Neural cell (in vitro differentiated cells): ENCODE measurements around the gene MGAT4A. TPM values are rescaled to one million over a fixed set of nuclear protein-coding genes. Genes with fewer than 3 reads are reported as not detected.

ENCODE experiments used
- H2AFZ ChIP-seq: fragments of 200-600, 300-800 bp; sonication (generic), shearing (Covaris generic); 2 replicates; pipeline ENCODE4 v1.6.0; 2014; ENCODE audit warnings: low read depth, mild to moderate bottlenecking, antibody characterized with exemption, low read length, moderate library complexity
- H3F3A ChIP-seq: fragments of 200-600 bp; shearing (Covaris generic); 2 replicates; pipeline ENCODE4 v1.6.1; 2016; ENCODE audit warnings: mild to moderate bottlenecking, moderate library complexity, mixed read lengths, antibody characterized with exemption, low read length; ENCODE audit not compliant: insufficient read depth, poor library complexity, severe bottlenecking
- H3K27ac ChIP-seq: fragments of 200-600, 300-800 bp; sonication (generic), shearing (Covaris generic); 2 replicates; pipeline ENCODE4 v1.5.1; 2014; ENCODE audit warnings: mild to moderate bottlenecking, low read length, moderate library complexity
- H3K27me3 ChIP-seq: fragments of 300-800, 200-600 bp; sonication (generic), shearing (Covaris generic); 2 replicates; pipeline ENCODE4 v1.6.0; 2014; ENCODE audit warnings: mild to moderate bottlenecking, low read depth, low read length, moderate library complexity; ENCODE audit not compliant: insufficient read depth
- H3K36me3 ChIP-seq: fragments of 300-800, 200-600 bp; sonication (generic), shearing (Covaris generic); 2 replicates; pipeline ENCODE4 v1.5.1; 2014; ENCODE audit warnings: mild to moderate bottlenecking, antibody characterized with exemption, low read length, moderate library complexity; ENCODE audit not compliant: insufficient read depth
- H3K4me2 ChIP-seq: fragments of 300-800, 200-600 bp; sonication (generic), shearing (Covaris generic); 2 replicates; pipeline ENCODE4 v1.6.0; 2014; ENCODE audit warnings: mild to moderate bottlenecking, low read length
- H3K4me3 ChIP-seq: fragments of 300-800, 200-600 bp; sonication (generic), shearing (Covaris generic); 2 replicates; pipeline ENCODE4 v1.5.1; 2014; ENCODE audit warnings: mild to moderate bottlenecking, low read length, moderate library complexity
- H3K79me2 ChIP-seq: fragments of 200-600 bp; shearing (Covaris generic); replicated peaks from 2 replicates; pipeline ENCODE4 v1.6.0; 2014; ENCODE audit warnings: mild to moderate bottlenecking, low read length, moderate library complexity; ENCODE audit not compliant: insufficient read depth
- H3K9ac ChIP-seq: fragments of 300-800, 200-600 bp; sonication (generic), shearing (Covaris generic); 2 replicates; pipeline ENCODE4 v1.6.1; 2016; ENCODE audit warnings: mild to moderate bottlenecking, low read length, mixed read lengths
- H3K9me2 ChIP-seq: fragments of 200-600 bp; shearing (Covaris generic); 2 replicates; pipeline ENCODE4 v1.6.1; 2016; ENCODE audit warnings: mild to moderate bottlenecking, low read length, mixed read lengths; ENCODE audit not compliant: insufficient read depth
- H3K9me3 ChIP-seq: fragments of 200-600, 300-800 bp; sonication (generic), shearing (Covaris generic); 2 replicates; pipeline ENCODE4 v1.6.1; 2016; ENCODE audit warnings: mild to moderate bottlenecking, mixed run types, low read length, moderate library complexity, mixed read lengths
- H4K20me1 ChIP-seq: fragments of 200-600 bp; shearing (Covaris generic); 2 replicates; pipeline ENCODE4 v1.6.1; 2016; ENCODE audit warnings: mild to moderate bottlenecking, mixed run types; ENCODE audit not compliant: insufficient read depth
- EP300 ChIP-seq: fragments of 450-650 bp; conservative IDR thresholded peaks from 2 replicates; pipeline ENCODE4 v1.6.1; 2014; ENCODE audit warnings: antibody characterized with exemption, mild to moderate bottlenecking, moderate library complexity; ENCODE audit not compliant: poor library complexity, severe bottlenecking
- EZH2 ChIP-seq: fragments of 200-600, 300-800 bp; shearing (Covaris generic), sonication (generic); IDR thresholded peaks from 2 replicates; pipeline ENCODE4 v1.6.1; 2014; ENCODE audit warnings: antibody characterized with exemption, low read length, borderline replicate concordance, mild to moderate bottlenecking; ENCODE audit not compliant: insufficient read depth, poor library complexity, severe bottlenecking
- MXI1 ChIP-seq: fragments of 450-650 bp; conservative IDR thresholded peaks from 2 replicates; pipeline ENCODE4 v1.6.1; 2014; ENCODE audit warnings: antibody characterized with exemption, mild to moderate bottlenecking; ENCODE audit not compliant: poor library complexity, severe bottlenecking
- POLR2AphosphoS5 ChIP-seq: IDR thresholded peaks from 2 replicates; pipeline ENCODE4 v1.6.1; 2012
- RAD21 ChIP-seq: fragments of 450-650 bp; conservative IDR thresholded peaks from 2 replicates; pipeline ENCODE4 v1.6.1; 2014; ENCODE audit warnings: antibody characterized with exemption, mild to moderate bottlenecking, moderate library complexity
- REST ChIP-seq: IDR thresholded peaks from 2 replicates; pipeline ENCODE4 v1.6.1; 2012; ENCODE audit warnings: borderline replicate concordance
- SMC3 ChIP-seq: fragments of 450-650 bp; conservative IDR thresholded peaks from 2 replicates; pipeline ENCODE4 v1.6.1; 2014; ENCODE audit warnings: antibody characterized with exemption, mild to moderate bottlenecking, moderate library complexity; ENCODE audit not compliant: poor library complexity
- TAF1 ChIP-seq: IDR thresholded peaks from 2 replicates; pipeline ENCODE4 v1.6.1; 2012; ENCODE audit warnings: low read depth
- polyA plus RNA-seq: library from polyadenylated mRNA; depleted of rRNA; stranded (reverse); fragments of >200 nt; gene quantifications from 2 replicates; pipeline ENCODE4 v1.2.3, GENCODE V29; 2014
- TF ChIP-seq, protein P1 (sequence below): fragments of 450-650 bp; IDR thresholded peaks from 2 replicates; pipeline ENCODE4 v1.5.1; 2014; ENCODE audit warnings: antibody characterized with exemption, mild to moderate bottlenecking, moderate library complexity; ENCODE audit not compliant: poor library complexity, severe bottlenecking

MGAT4A gene
- polyA plus RNA-seq, 1 donor from 2014 or later = 54.8 TPM

- TF ChIP-seq, protein P1, sequence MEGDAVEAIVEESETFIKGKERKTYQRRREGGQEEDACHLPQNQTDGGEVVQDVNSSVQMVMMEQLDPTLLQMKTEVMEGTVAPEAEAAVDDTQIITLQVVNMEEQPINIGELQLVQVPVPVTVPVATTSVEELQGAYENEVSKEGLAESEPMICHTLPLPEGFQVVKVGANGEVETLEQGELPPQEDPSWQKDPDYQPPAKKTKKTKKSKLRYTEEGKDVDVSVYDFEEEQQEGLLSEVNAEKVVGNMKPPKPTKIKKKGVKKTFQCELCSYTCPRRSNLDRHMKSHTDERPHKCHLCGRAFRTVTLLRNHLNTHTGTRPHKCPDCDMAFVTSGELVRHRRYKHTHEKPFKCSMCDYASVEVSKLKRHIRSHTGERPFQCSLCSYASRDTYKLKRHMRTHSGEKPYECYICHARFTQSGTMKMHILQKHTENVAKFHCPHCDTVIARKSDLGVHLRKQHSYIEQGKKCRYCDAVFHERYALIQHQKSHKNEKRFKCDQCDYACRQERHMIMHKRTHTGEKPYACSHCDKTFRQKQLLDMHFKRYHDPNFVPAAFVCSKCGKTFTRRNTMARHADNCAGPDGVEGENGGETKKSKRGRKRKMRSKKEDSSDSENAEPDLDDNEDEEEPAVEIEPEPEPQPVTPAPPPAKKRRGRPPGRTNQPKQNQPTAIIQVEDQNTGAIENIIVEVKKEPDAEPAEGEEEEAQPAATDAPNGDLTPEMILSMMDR = no peak
- TF ChIP-seq MXI1 (no peak), REST (no peak), SMC3 (no peak), EP300 (no peak), RAD21 (no peak), TAF1 (no peak), POLR2AphosphoS5 (no peak), EZH2 (no peak)
- no peaks in the 10 kb centered on the region for H3K36me3 ChIP-seq
- H3F3A ChIP-seq = no peaks in the 10 kb centered on the region
- no peak overlapping the region for H3K27ac ChIP-seq
- no peaks in the 10 kb centered on the region for H3K27me3 ChIP-seq
- no peak overlapping the region for H2AFZ ChIP-seq
- H3K4me2 ChIP-seq = no peak overlapping the region
- no peaks in the 10 kb centered on the region for H4K20me1 ChIP-seq
- no peak overlapping the region for H3K4me3 ChIP-seq
- no peaks in the 10 kb centered on the region for H3K79me2 ChIP-seq
- H3K9ac ChIP-seq = no peak overlapping the region
- no peaks in the 10 kb centered on the region for H3K9me3 ChIP-seq
- no peaks in the 10 kb centered on the region for H3K9me2 ChIP-seq
These were observed 154.1 kb downstream of the MGAT4A start for GRCh38 chr2:98576666-98577312.

DNA sequence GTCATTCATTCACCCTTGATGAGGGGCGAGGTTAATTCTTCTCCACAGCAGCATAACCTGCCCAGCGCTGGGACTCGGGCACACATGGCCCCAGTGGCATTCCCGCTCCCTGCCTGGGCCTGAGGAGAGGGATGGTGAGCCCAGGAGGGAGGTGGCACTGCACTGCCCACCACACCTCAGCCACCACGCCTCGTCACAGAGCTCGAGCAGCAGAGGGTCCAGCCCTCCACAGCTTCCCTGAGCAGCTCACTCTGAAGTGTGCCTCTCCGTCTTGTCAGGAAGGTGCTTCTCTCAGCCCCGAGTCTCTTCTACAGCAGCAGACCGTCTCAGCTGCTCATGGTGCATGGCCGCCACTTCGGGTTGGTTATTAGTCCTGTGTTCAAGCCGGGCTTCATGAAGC is 157.5 kb downstream of the MGAT4A start:
- H3K27me3 ChIP-seq = no peaks in the 10 kb centered on the region
- no peaks in the 10 kb centered on the region for H3F3A ChIP-seq
- H3K27ac ChIP-seq = no peak overlapping the region
- H3K4me3 ChIP-seq = no peak overlapping the region
- no peak overlapping the region for H2AFZ ChIP-seq
- no peak for TF ChIP-seq POLR2AphosphoS5
- TF ChIP-seq RAD21 = no peak
- no peak for TF ChIP-seq SMC3
- TF ChIP-seq MXI1 = no peak
- TF ChIP-seq EP300 = no peak
- no peak for TF ChIP-seq EZH2
- TF ChIP-seq TAF1 = no peak
- no peaks in the 10 kb centered on the region for H4K20me1 ChIP-seq
- H3K4me2 ChIP-seq = no peak overlapping the region
- no peaks in the 10 kb centered on the region for H3K36me3 ChIP-seq
- no peak overlapping the region for H3K9ac ChIP-seq
- H3K9me2 ChIP-seq = no peaks in the 10 kb centered on the region
- H3K79me2 ChIP-seq = no peaks in the 10 kb centered on the region
- H3K9me3 ChIP-seq = no peaks in the 10 kb centered on the region
